Endodermal cell (in vitro differentiated cells): ENCODE results near the gene CDC27. TPM values are rescaled to one million over a fixed set of nuclear protein-coding genes. Genes with fewer than 3 reads are reported as not detected.

Experiments used
- DNase-seq: peaks from one replicate; pipeline ENCODE4 v3.0.0-alpha.2; 2017
- H3K27ac ChIP-seq: 2 replicates; pipeline ENCODE4 v1.5.1; 2013; ENCODE audit warnings: mild to moderate bottlenecking, low read depth, low read length, moderate library complexity
- H3K27me3 ChIP-seq: 2 replicates; pipeline ENCODE4 v1.6.1; 2013; ENCODE audit warnings: mild to moderate bottlenecking, low read length, moderate library complexity; ENCODE audit not compliant: insufficient read depth, control insufficient read depth, poor library complexity, severe bottlenecking
- H3K36me3 ChIP-seq: 2 replicates; pipeline ENCODE4 v1.7.0; 2013; ENCODE audit warnings: mild to moderate bottlenecking, low read length, moderate library complexity; ENCODE audit not compliant: control insufficient read depth, insufficient read depth
- H3K4me1 ChIP-seq: one replicate; pipeline ENCODE4 v1.7.0; 2013; ENCODE audit warnings: low read length; ENCODE audit not compliant: control insufficient read depth, insufficient read depth
- H3K4me3 ChIP-seq: 2 replicates; pipeline ENCODE4 v1.5.1; 2013; ENCODE audit warnings: mild to moderate bottlenecking, low read length, moderate library complexity
- H3K9ac ChIP-seq: 2 replicates; pipeline ENCODE4 v1.6.1; 2013; ENCODE audit warnings: mild to moderate bottlenecking, low read length, moderate library complexity; ENCODE audit not compliant: poor library complexity, severe bottlenecking; ENCODE audit errors: extremely low read depth
- H3K9me3 ChIP-seq: 2 replicates; pipeline ENCODE4 v1.6.1; 2013; ENCODE audit warnings: mild to moderate bottlenecking, low read length, moderate library complexity; ENCODE audit not compliant: control insufficient read depth
- H3K27ac Mint-ChIP-seq: 2 replicates; pipeline ENCODE4 v1.8.0; 2020; ENCODE audit warnings: mixed read lengths
- H3K27me3 Mint-ChIP-seq: 2 replicates; pipeline ENCODE4 v1.8.0; 2021; ENCODE audit warnings: mild to moderate bottlenecking, mixed read lengths; ENCODE audit not compliant: insufficient read depth
- H3K36me3 Mint-ChIP-seq: 2 replicates; pipeline ENCODE4 v1.8.0; 2020; ENCODE audit warnings: low read depth, mixed read lengths
- H3K4me1 Mint-ChIP-seq: 2 replicates; pipeline ENCODE4 v1.8.0; 2020; ENCODE audit warnings: mixed read lengths
- H3K4me3 Mint-ChIP-seq: 2 replicates; pipeline ENCODE4 v1.8.0; 2020; ENCODE audit warnings: mild to moderate bottlenecking, moderate library complexity, mixed read lengths
- H3K9me3 Mint-ChIP-seq: 2 replicates; pipeline ENCODE4 v1.8.0; 2020; ENCODE audit warnings: mild to moderate bottlenecking, mixed read lengths
- CTCF ChIP-seq: fragments of 200-600 bp; sonication (generic); conservative IDR thresholded peaks from 2 replicates; pipeline ENCODE4 v1.5.0; 2021; ENCODE audit warnings: antibody characterized with exemption, mild to moderate bottlenecking
- WGBS, 2 experiments: methylation state at CpG; one replicate each; pipeline versions ENCODE4 v1.1.5 to v1.1.7; 2013; ENCODE audit warnings: missing lambda C conversion rate in 2 of 2, mixed read lengths in 1 of 2; ENCODE audit not compliant: insufficient coverage in 1 of 2, insufficient read length in 1 of 2; 5-methylcytosine and 5-hydroxymethylcytosine counted together
- total RNA-seq, 2 donors: library from RNA; stranded (reverse); fragmentation: NEBNext Ultra II Directional in 1 of 2; extraction: Animal tissue kit (Norgen Biotek cat#: 25700) in 1 of 2; gene quantifications; 2 replicates in 1 of 2; 3 replicates in 1 of 2; pipeline ENCODE4 v1.2.1, GENCODE V29; 2021

CDC27 gene
- total RNA-seq, 2 donors from 2014 or later: 72.1 to 108 TPM

GRCh38 chr17:47229535-47230443, 40.7 kb upstream of the CDC27 start:
- Histone ChIP-seq H3K27me3 (no peaks in the 10 kb centered on the region), H3K9me3 (peaks cover 3% of the 10 kb centered on the region), H3K36me3 (no peaks in the 10 kb centered on the region), H3K4me1 (no peaks in the 10 kb centered on the region), H3K9ac (no peak overlapping the region), H3K27ac (no peak overlapping the region), H3K4me3 (no peak overlapping the region)
- Mint-ChIP-seq H3K27ac (peak overlapping the region; percentile 10), H3K9me3 (peaks cover 4% of the 10 kb centered on the region), H3K4me1 (peaks cover 9% of the 10 kb centered on the region), H3K4me3 (no peak overlapping the region), H3K36me3 (no peaks in the 10 kb centered on the region), H3K27me3 (peaks cover 23% of the 10 kb centered on the region)
- TF ChIP-seq CTCF: peak; percentile 95
- WGBS, 2 experiments: 5 to 25% methylated on average over 13 to 22 of the region's 22 CpGs
- peak; percentile 97 for DNase-seq

GRCh38 chr17:47227862-47228261, 38.8 kb upstream of the CDC27 start:
- H3K4me3 Mint-ChIP-seq: no peak overlapping the region
- Histone ChIP-seq H3K27ac (no peak overlapping the region), H3K9ac (no peak overlapping the region), H3K4me3 (no peak overlapping the region), H3K4me1 (no peaks in the 10 kb centered on the region), H3K36me3 (peaks cover 9% of the 10 kb centered on the region), H3K27me3 (no peaks in the 10 kb centered on the region), H3K9me3 (peaks cover 17% of the 10 kb centered on the region)
- H3K27ac Mint-ChIP-seq: no peak overlapping the region
- H3K27me3 Mint-ChIP-seq: peaks cover 28% of the 10 kb centered on the region
- peaks cover 12% of the 10 kb centered on the region for H3K4me1 Mint-ChIP-seq
- DNase-seq: no peak
- TF ChIP-seq CTCF: no peak
- WGBS, 2 experiments: 92 to 100% methylated on average over 2 of the region's 2 CpGs
- peaks cover 19% of the 10 kb centered on the region for H3K9me3 Mint-ChIP-seq
- H3K36me3 Mint-ChIP-seq: peaks cover 10% of the 10 kb centered on the region

GRCh38 chr17:47225911-47226688, 37.0 kb upstream of the CDC27 start:
- DNase-seq: no peak
- Histone ChIP-seq H3K9ac (no peak overlapping the region), H3K27ac (no peak overlapping the region), H3K4me1 (no peaks in the 10 kb centered on the region), H3K36me3 (peaks cover 24% of the 10 kb centered on the region), H3K27me3 (no peaks in the 10 kb centered on the region), H3K9me3 (peaks cover 17% of the 10 kb centered on the region), H3K4me3 (no peak overlapping the region)
- H3K27me3 Mint-ChIP-seq: peaks cover 36% of the 10 kb centered on the region
- H3K36me3 Mint-ChIP-seq: peaks cover 10% of the 10 kb centered on the region
- peaks cover 19% of the 10 kb centered on the region for H3K9me3 Mint-ChIP-seq
- WGBS, 2 experiments: 97% methylated on average over 2 of the region's 2 CpGs; no CpG with 5 or more reads in 1 of the 2 experiments
- H3K4me1 Mint-ChIP-seq: peaks cover 12% of the 10 kb centered on the region
- no peak overlapping the region for H3K4me3 Mint-ChIP-seq
- no peak overlapping the region for H3K27ac Mint-ChIP-seq
- TF ChIP-seq CTCF: no peak
